ENCODE results near the gene COG5.

The COG5 gene

DNA sequence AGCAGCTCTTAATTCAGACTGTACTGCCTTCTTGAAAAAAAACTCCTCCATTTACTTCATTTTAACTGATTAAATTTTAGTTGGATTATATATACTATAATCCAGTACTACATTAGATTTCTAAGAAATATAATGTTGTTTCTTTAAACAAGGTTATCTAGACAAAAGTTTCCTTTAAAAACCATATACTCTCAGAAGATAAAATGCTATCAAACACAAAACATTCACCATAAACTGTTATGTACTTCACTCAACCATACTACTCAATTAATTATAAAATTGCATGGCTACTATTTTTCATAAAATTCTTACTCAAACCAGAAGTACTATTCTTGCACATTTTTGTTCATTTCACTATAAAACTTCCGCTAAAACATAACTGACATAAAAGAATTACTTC is 81.1 kb downstream of the COG5 start:
- Mint-ChIP-seq H3K4me3 (no peak overlapping the region), H3K27ac (no peak overlapping the region), H3K36me3 (ENCODE audit: low read depth) (no peaks in the 10 kb centered on the region), H3K4me1 (ENCODE audit: low read depth) (no peaks in the 10 kb centered on the region), H3K27me3 (no peaks in the 10 kb centered on the region), H3K9me3 (no peaks in the 10 kb centered on the region)
- intact Hi-C loops (cut with micrococcal nuclease), result no loop called here

- Mint-ChIP-seq H3K27me3 (no peaks in the 10 kb centered on the region), H3K4me1 (ENCODE audit: low read depth) (no peaks in the 10 kb centered on the region), H3K27ac (no peak overlapping the region), H3K4me3 (no peak overlapping the region), H3K9me3 (no peaks in the 10 kb centered on the region), H3K36me3 (ENCODE audit: low read depth) (no peaks in the 10 kb centered on the region)
- intact Hi-C loops (cut with micrococcal nuclease), result no loop called here
Measured at GRCh38 chr7:107480932-107481331, 82.8 kb downstream of the COG5 start.

DNA sequence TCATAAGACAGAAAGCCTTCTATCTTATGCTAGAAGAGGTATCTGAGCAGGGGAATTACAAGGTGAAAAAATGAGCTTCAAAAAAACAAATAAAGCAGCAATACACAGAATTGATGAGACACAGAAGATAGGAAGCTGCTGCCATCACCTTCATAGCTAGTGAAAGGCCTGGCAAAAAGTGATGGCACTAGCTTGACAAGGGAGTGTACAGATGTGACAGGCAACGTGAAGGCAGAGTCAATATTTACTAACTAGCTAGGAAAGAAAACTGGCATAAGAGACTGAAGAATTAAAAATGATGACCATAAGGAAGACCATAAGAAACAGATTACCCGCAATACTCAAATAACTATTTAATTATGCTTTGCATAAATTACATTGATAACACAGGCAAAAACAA is 84.4 kb downstream of the COG5 start:
- intact Hi-C loops (cut with micrococcal nuclease), result no loop called here
- H3K27ac Mint-ChIP-seq, result no peak overlapping the region
- no peaks in the 10 kb centered on the region for H3K9me3 Mint-ChIP-seq
- H3K4me1 Mint-ChIP-seq (ENCODE audit: low read depth), result no peaks in the 10 kb centered on the region
- H3K4me3 Mint-ChIP-seq, result no peak overlapping the region
- H3K36me3 Mint-ChIP-seq (ENCODE audit: low read depth), result no peaks in the 10 kb centered on the region
- no peaks in the 10 kb centered on the region for H3K27me3 Mint-ChIP-seq

GRCh38 chr7:107474104-107474521 is 89.6 kb downstream of the COG5 start:
- peaks cover 11% of the 10 kb centered on the region for H3K4me1 Mint-ChIP-seq (ENCODE audit: low read depth)
- no peak overlapping the region for H3K4me3 Mint-ChIP-seq
- intact Hi-C loops (cut with micrococcal nuclease), result no loop called here
- H3K27ac Mint-ChIP-seq, result no peak overlapping the region
- no peaks in the 10 kb centered on the region for H3K9me3 Mint-ChIP-seq
- no peaks in the 10 kb centered on the region for H3K36me3 Mint-ChIP-seq (ENCODE audit: low read depth)
- H3K27me3 Mint-ChIP-seq, result no peaks in the 10 kb centered on the region

DNA sequence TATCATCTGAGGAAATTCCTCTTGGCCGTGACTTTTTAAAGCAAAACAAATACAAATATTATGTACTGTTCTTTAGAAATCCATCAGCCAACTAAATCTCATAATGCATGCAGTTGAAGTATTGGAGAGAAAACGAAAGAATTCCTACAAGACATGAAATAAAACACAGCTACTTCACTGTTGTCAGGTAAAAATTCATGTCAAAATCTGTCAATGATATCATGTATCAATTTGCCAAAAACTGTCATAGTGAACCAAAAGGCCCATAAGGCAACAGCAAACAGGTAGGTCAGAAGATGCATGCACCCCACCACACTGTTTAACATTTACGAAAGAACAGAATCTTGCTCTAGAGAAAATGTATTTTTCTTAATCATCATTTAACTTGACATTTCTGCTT is 91.6 kb downstream of the COG5 start:
- Mint-ChIP-seq H3K4me1 (ENCODE audit: low read depth) (peaks cover 11% of the 10 kb centered on the region), H3K27me3 (no peaks in the 10 kb centered on the region), H3K4me3 (no peak overlapping the region), H3K9me3 (no peaks in the 10 kb centered on the region), H3K36me3 (ENCODE audit: low read depth) (no peaks in the 10 kb centered on the region), H3K27ac (no peak overlapping the region)
- intact Hi-C loops (cut with micrococcal nuclease), result no loop called here

DNA sequence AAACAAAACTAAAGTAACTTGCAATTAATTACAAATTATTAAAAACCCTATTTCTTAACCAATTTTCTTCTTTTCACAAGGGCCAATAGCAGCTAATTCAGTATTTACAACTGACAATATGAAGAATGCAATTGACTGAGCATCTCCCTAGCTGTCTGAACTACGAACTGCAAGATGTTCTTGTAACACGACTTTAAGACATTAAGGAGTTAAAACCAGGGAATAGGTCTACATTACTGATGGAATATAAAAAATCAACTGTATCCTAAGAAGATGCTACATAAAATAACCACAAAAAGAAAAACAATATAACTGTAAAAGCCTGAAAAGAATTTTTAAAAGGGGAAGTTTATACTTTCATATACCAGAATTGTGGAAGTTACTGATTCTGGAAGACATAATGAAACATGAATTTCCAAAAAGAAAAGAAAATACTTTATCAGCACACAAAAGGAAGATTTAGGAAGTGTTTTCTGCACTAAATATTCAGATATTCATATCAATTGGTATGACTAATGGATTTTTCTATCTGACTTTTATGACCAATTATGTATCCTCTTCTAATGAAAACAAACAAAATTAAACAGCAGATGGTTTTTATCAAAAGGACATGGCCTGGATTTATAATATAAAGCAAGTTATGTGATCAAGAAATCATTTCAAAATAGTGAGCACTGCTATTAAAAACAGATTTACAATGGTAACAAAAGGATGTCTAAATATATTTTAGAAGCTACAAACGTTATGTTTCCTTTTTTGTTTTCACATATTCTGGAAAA is 92.2 kb downstream of the COG5 start:
- intact Hi-C loops (cut with micrococcal nuclease), result no loop called here
- Mint-ChIP-seq H3K4me3 (no peak overlapping the region), H3K27me3 (no peaks in the 10 kb centered on the region), H3K9me3 (no peaks in the 10 kb centered on the region), H3K4me1 (ENCODE audit: low read depth) (peaks cover 11% of the 10 kb centered on the region), H3K36me3 (ENCODE audit: low read depth) (no peaks in the 10 kb centered on the region), H3K27ac (no peak overlapping the region)

- intact Hi-C loops (cut with micrococcal nuclease), result no loop called here
- Mint-ChIP-seq H3K27me3 (no peaks in the 10 kb centered on the region), H3K27ac (no peak within 1 kb of the TSS), H3K4me3 (no peak within 1 kb of the TSS), H3K9me3 (no peaks in the 10 kb centered on the region), H3K36me3 (ENCODE audit: low read depth) (no peaks in the 10 kb centered on the region), H3K4me1 (ENCODE audit: low read depth) (peaks cover 11% of the 10 kb centered on the region)
Measured at GRCh38 chr7:107469929-107470328, 93.8 kb downstream of the COG5 start, which contains the start of gene GPR22. GPR22 (plus strand) TSS chr7:107470057; CDS start chr7:107474061, 4,004 bp downstream.

- no peaks in the 10 kb centered on the region for H3K9me3 Mint-ChIP-seq
- H3K4me3 Mint-ChIP-seq, result no peak overlapping the region
- H3K36me3 Mint-ChIP-seq (ENCODE audit: low read depth), result no peaks in the 10 kb centered on the region
- intact Hi-C loops (cut with micrococcal nuclease), result no loop called here
- H3K27ac Mint-ChIP-seq, result no peak overlapping the region
- H3K27me3 Mint-ChIP-seq, result no peaks in the 10 kb centered on the region
- H3K4me1 Mint-ChIP-seq (ENCODE audit: low read depth), result peaks cover 11% of the 10 kb centered on the region
Measured at GRCh38 chr7:107468824-107469223, 94.9 kb downstream of the COG5 start.

GRCh38 chr7:107467972-107468371 is 95.7 kb downstream of the COG5 start:
- Mint-ChIP-seq H3K9me3 (no peaks in the 10 kb centered on the region), H3K36me3 (ENCODE audit: low read depth) (no peaks in the 10 kb centered on the region), H3K27ac (no peak overlapping the region), H3K4me3 (no peak overlapping the region), H3K4me1 (ENCODE audit: low read depth) (peaks cover 11% of the 10 kb centered on the region), H3K27me3 (no peaks in the 10 kb centered on the region)
- intact Hi-C loops (cut with micrococcal nuclease), result no loop called here

DNA sequence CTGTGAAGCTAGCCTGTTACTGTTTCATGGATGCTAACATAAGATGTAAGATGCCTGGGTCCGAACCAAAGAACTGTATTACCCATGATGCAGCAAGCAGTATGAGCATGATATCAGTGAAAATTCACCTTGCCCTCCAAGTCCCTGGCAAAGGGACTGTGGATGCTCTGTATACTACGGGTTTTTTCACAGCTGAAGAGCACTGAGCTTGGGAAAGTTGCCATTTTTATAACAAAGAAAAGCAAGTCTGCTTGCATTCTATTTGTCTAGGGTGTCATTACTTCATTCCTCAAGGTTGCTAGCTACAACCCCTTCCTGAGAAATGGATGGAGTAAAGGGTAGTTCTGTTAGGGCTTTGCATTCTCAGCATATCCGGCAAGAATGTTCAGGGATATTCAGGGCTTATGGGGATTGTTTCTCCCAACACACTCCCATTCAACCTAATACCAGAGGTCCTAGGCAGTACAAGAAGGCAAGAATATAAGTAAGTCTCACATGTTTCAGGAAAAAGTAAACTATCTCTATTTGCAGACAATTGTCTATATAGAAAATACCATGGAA is 99.0 kb downstream of the COG5 start:
- Mint-ChIP-seq H3K9me3 (no peaks in the 10 kb centered on the region), H3K27me3 (no peaks in the 10 kb centered on the region), H3K4me3 (no peak overlapping the region), H3K4me1 (ENCODE audit: low read depth) (no peaks in the 10 kb centered on the region), H3K36me3 (ENCODE audit: low read depth) (peaks cover 3% of the 10 kb centered on the region), H3K27ac (no peak overlapping the region)
- intact Hi-C loops (cut with micrococcal nuclease), result loop anchor here (5.0 kb wide), 1 partner anchor 413 kb away; no protein-coding TSS in a partner anchor

DNA sequence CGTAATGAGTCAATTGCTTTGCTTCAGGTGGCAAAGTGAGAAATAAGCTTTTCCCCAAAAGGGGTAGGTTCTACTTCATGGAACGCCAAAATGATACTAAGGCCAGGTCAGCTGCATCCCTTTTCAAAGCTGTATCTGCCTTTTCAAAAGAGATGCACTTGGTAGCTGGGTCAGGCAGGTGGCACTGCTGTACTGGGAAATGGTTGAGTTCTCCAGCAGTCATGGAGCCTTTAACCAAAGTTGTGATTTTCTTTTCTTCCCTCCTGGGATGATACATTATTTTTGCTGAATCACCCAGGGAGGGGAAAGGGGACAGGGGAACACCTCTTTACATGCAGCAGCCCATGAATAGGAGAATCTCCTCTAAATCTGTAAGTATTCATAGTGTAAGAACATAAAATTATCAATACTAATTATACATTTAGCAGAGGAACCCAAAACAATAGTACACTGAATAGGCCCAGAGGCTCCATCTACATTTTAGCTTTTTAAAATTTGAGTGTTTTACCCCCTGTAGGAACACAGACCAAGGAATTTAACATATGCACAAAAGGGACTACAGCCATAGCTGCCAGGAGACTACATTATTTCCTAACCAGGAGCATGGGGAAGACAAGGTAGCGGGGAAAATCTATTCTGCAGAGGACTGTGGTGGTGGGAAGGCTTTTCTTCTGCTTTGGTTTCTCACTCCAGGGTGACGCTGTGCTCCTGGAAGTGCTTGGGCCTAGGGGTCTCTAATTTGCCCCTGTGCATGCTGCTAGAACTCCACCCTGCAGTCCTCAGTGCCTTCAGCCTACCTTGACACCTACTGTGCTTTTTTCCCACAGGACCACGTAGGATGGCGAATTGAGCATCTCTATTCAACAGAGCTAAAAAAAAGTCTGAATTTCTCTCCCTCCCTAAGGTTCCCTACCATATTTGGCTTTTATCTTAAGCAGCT is 100.3 kb downstream of the COG5 start:
- Mint-ChIP-seq H3K4me3 (no peak overlapping the region), H3K27ac (no peak overlapping the region), H3K9me3 (no peaks in the 10 kb centered on the region), H3K4me1 (ENCODE audit: low read depth) (no peaks in the 10 kb centered on the region), H3K27me3 (no peaks in the 10 kb centered on the region), H3K36me3 (ENCODE audit: low read depth) (peaks cover 16% of the 10 kb centered on the region)
- intact Hi-C loops (cut with micrococcal nuclease), result loop anchor here (1.0 to 5.0 kb wide), 2 partner anchors 262 to 414 kb away; no protein-coding TSS in a partner anchor

DNA sequence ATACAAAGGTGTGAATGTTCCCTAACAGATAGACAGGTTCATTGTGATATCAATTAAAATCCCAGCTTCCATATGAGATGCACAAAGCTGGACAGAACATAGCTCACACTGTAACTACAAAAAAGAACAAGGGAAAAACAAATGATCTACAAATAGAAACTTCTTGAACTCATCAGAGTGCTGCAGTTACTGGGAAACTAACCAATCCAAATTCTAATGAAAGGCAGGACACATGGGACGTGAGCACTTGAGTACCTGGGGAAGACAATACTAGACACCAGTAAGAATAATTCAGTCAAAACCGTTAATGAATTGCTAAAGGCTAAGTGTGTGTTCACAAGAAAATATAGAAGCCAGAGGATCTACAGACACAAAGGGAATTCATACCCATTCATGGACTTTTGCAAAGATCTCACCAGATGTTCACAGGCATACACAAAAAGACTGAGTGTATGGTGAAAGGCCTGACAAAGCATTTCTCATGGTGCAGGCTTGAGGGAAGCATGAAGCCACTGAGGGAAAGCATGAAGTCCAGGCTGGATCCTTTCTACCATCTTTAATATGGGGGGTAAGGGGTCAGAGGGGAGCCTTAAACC is 101.7 kb downstream of the COG5 start:
- no peaks in the 10 kb centered on the region for H3K4me1 Mint-ChIP-seq (ENCODE audit: low read depth)
- intact Hi-C loops (cut with micrococcal nuclease), result loop anchor here (5.0 kb wide), 1 partner anchor 415 kb away; no protein-coding TSS in a partner anchor
- H3K27ac Mint-ChIP-seq, result no peak overlapping the region
- no peaks in the 10 kb centered on the region for H3K9me3 Mint-ChIP-seq
- H3K36me3 Mint-ChIP-seq (ENCODE audit: low read depth), result peaks cover 30% of the 10 kb centered on the region
- no peak overlapping the region for H3K4me3 Mint-ChIP-seq
- H3K27me3 Mint-ChIP-seq, result no peaks in the 10 kb centered on the region

DNA sequence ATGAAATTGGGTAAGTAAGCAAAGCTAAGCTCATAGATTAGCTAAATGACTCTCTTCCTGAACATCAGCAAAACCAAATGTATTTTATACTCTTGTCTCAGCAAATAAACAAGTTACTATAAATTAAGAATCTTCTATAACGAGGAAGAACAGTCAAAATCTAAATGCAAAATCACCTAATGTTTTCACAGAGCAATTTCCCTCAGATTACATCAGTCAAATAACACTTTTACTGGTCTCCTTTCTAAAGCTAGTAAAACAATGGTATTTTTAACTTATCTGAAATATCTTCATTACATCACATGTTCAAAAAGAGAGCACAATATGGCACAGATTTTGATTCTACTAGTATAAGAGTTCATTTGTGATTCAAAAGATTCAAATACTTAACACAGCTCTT is 110.3 kb downstream of the COG5 start:
- Mint-ChIP-seq H3K9me3 (no peaks in the 10 kb centered on the region), H3K27ac (no peak overlapping the region), H3K27me3 (no peaks in the 10 kb centered on the region), H3K36me3 (ENCODE audit: low read depth) (peaks cover 30% of the 10 kb centered on the region), H3K4me3 (no peak overlapping the region), H3K4me1 (ENCODE audit: low read depth) (no peaks in the 10 kb centered on the region)
- intact Hi-C loops (cut with micrococcal nuclease), result no loop called here

All from dendritic cell treated with granulocyte-macrophage colony-stimulating factor and Interleukin-4, amounts not matched to agents 40 ng/mL and 50 ng/mL, for 4 days (primary cell).